A549 (cell line): ENCODE results near the gene USO1. TPM values are rescaled to one million over a fixed set of nuclear protein-coding genes. Genes with fewer than 3 reads are reported as not detected.

Source experiments
- ATAC-seq, 2 experiments: fragments of 200-7000 bp in 1 of 2; fragments of >200 bp in 1 of 2; cut with Nextera tagmentation in 1 of 2; cut with Tn5 transposase in 1 of 2; 3 replicates each; pipeline versions ENCODE4 v1.8.0 to v1.9.1; 2018 to 2020; ENCODE audit warnings: mild to moderate bottlenecking in 1 of 2, moderate library complexity in 1 of 2
- CTCF ChIA-PET: fragments of 300-600 bp; sonication (Branson Sonifier 250); formaldehyde crosslinking; extraction: SDS; loops from one replicate; lab custom pipeline; 2021; ENCODE audit warnings: antibody characterized with exemption, inconsistent platforms; lab: Yijun Ruan, JAX
- POLR2A ChIA-PET: fragments of 350-600 bp; formaldehyde crosslinking; extraction: SDS; loops from one replicate; lab custom pipeline; 2021; ENCODE audit warnings: antibody characterized with exemption, inconsistent platforms; lab: Yijun Ruan, JAX
- DNase-seq, 2 experiments: peaks; one replicate each; pipeline versions ENCODE4 v3.0.0 to v3.0.0-alpha.2; 2011 to 2016; ENCODE audit warnings: low read depth in 1 of 2, low spot score in 1 of 2
- FAIRE-seq: peaks from 2 replicates; lab custom pipeline; 2011; peaks lifted over from hg19 to GRCh38; lab: Jason Lieb, UNC
- H3K27ac ChIP-seq, 2 experiments: fragments of >200 bp; sonication (Bioruptor Twin); formaldehyde crosslinking; 3 replicates each; pipeline ENCODE4 v1.5.1; 2016 to 2017
- H3K4me1 ChIP-seq: fragments of >200 bp; sonication (Bioruptor Twin); formaldehyde crosslinking; 3 replicates; pipeline ENCODE4 v1.6.1; 2016
- H3K4me2 ChIP-seq: fragments of >200 bp; sonication (Bioruptor Twin); formaldehyde crosslinking; 3 replicates; pipeline ENCODE4 v1.6.1; 2016
- H3K4me3 ChIP-seq: fragments of >200 bp; sonication (Bioruptor Twin); formaldehyde crosslinking; 3 replicates; pipeline ENCODE4 v1.5.1; 2016
- H3K9me3 ChIP-seq: fragments of >200 bp; sonication (Bioruptor Twin); formaldehyde crosslinking; 3 replicates; pipeline ENCODE4 v1.6.1; 2016
- BCL3 ChIP-seq: fragments of >200 bp; sonication (Bioruptor Twin); formaldehyde crosslinking; IDR thresholded peaks from 3 replicates; pipeline ENCODE4 v1.6.1; 2016
- CBX2 ChIP-seq: fragments of 200-600 bp; sonication (generic); IDR thresholded peaks from 2 replicates; pipeline ENCODE4 v1.6.1; 2016; ENCODE audit warnings: low read depth, mild to moderate bottlenecking, borderline replicate concordance
- FOSB ChIP-seq: fragments of 250-450 bp; sonication (Bioruptor Pico); IDR thresholded peaks from 2 replicates; pipeline ENCODE4 v1.5.0; 2020; ENCODE audit warnings: mild to moderate bottlenecking, moderate library complexity
- FOSL2 ChIP-seq, 2 experiments: fragments of 450-650 bp in 1 of 2; fragments of >200 bp in 1 of 2; sonication (Bioruptor Twin) in 1 of 2; formaldehyde crosslinking; IDR thresholded peaks; 2 replicates each; pipeline versions ENCODE4 v1.5.0 to v1.6.1; 2016 to 2020; ENCODE audit warnings: mild to moderate bottlenecking in 1 of 2, moderate library complexity in 1 of 2
- FOXS1 ChIP-seq: fragments of 250-450 bp; sonication (Bioruptor Pico); IDR thresholded peaks from 2 replicates; pipeline ENCODE4 v1.5.0; 2020; ENCODE audit warnings: mild to moderate bottlenecking, moderate library complexity
- GATA3 ChIP-seq: IDR thresholded peaks from 2 replicates; pipeline ENCODE4 v1.6.1; 2012; ENCODE audit warnings: borderline replicate concordance
- HDAC2 ChIP-seq: fragments of 200-600 bp; sonication (generic); IDR thresholded peaks from 2 replicates; pipeline ENCODE4 v1.6.1; 2016
- HEYL ChIP-seq: fragments of 250-450 bp; sonication (Bioruptor Pico); IDR thresholded peaks from 2 replicates; pipeline ENCODE4 v1.8.0; 2021; ENCODE audit warnings: mild to moderate bottlenecking, moderate library complexity
- HOXA7 ChIP-seq: fragments of 250-450 bp; sonication (Bioruptor Pico); IDR thresholded peaks from 2 replicates; pipeline ENCODE4 v1.5.0; 2020; ENCODE audit warnings: mild to moderate bottlenecking, moderate library complexity
- HOXB5 ChIP-seq: fragments of 250-450 bp; sonication (Bioruptor Pico); IDR thresholded peaks from 2 replicates; pipeline ENCODE4 v1.5.0; 2020; ENCODE audit warnings: mild to moderate bottlenecking, moderate library complexity
- KDM1A ChIP-seq: fragments of 200-600 bp; sonication (generic); IDR thresholded peaks from 2 replicates; pipeline ENCODE4 v1.6.1; 2016; ENCODE audit warnings: low read depth, mild to moderate bottlenecking
- MAZ ChIP-seq: fragments of 150-350 bp; IDR thresholded peaks from 2 replicates; pipeline ENCODE4 v1.6.1; 2014; ENCODE audit warnings: antibody characterized with exemption, low read depth, low read length, borderline replicate concordance
- NR3C1 ChIP-seq: fragments of >200 bp; sonication (Bioruptor Twin); formaldehyde crosslinking; IDR thresholded peaks from 3 replicates; pipeline ENCODE4 v1.6.1; 2017
- POLR2A ChIP-seq: IDR thresholded peaks from 2 replicates; pipeline ENCODE4 v1.6.1; 2012; ENCODE audit warnings: mild to moderate bottlenecking, low read length
- RAD21 ChIP-seq, 2 experiments: fragments of >200 bp in 1 of 2; sonication (Bioruptor Twin) in 1 of 2; formaldehyde crosslinking in 1 of 2; IDR thresholded peaks in 1 of 2; conservative IDR thresholded peaks in 1 of 2; 2 replicates in 1 of 2; 3 replicates in 1 of 2; pipeline ENCODE4 v1.6.1; 2012 to 2018; ENCODE audit warnings: inconsistent platforms in 1 of 2
- RARB ChIP-seq: fragments of 250-450 bp; sonication (Bioruptor Pico); IDR thresholded peaks from 2 replicates; pipeline ENCODE4 v1.8.0; 2021; ENCODE audit warnings: mild to moderate bottlenecking, moderate library complexity
- RCOR1 ChIP-seq: fragments of 150-350 bp; IDR thresholded peaks from 2 replicates; pipeline ENCODE4 v1.6.1; 2014; ENCODE audit warnings: antibody characterized with exemption, low read length, low read depth
- RNF2 ChIP-seq: fragments of 200-600 bp; sonication (generic); IDR thresholded peaks from 2 replicates; pipeline ENCODE4 v1.6.1; 2016; ENCODE audit warnings: low read depth, mild to moderate bottlenecking, antibody characterized with exemption, moderate library complexity, borderline replicate concordance
- SMC3 ChIP-seq: fragments of >200 bp; sonication (Bioruptor Twin); formaldehyde crosslinking; IDR thresholded peaks from 3 replicates; pipeline ENCODE4 v1.6.1; 2018; ENCODE audit warnings: inconsistent platforms
- SREBF2 ChIP-seq: fragments of 450-650 bp; IDR thresholded peaks from 2 replicates; pipeline ENCODE4 v1.6.1; 2014; ENCODE audit warnings: mild to moderate bottlenecking, moderate library complexity
- TP53 ChIP-seq: fragments of 250-450 bp; sonication (Bioruptor Pico); IDR thresholded peaks from 2 replicates; pipeline ENCODE4 v1.5.0; 2021; ENCODE audit warnings: mild to moderate bottlenecking, moderate library complexity
- ZSCAN20 ChIP-seq: fragments of 250-450 bp; sonication (Bioruptor Pico); IDR thresholded peaks from 2 replicates; pipeline ENCODE4 v1.8.0; 2022; ENCODE audit warnings: mild to moderate bottlenecking, moderate library complexity
- WGBS: methylation state at CpG from one replicate; pipeline ENCODE4 v1.1.6; 2017; ENCODE audit errors: missing lambda C conversion rate; 5-methylcytosine and 5-hydroxymethylcytosine counted together
- polyA plus RNA-seq, 4 experiments: library from polyadenylated mRNA; depleted of rRNA in 3 of 4; stranded (reverse); fragments of >200 nt; fragmentation: RNase III in 1 of 4; extraction: RNeasy Plus Mini Kit Qiagen cat#74134 plus additional on column Dnase treatment in 1 of 4; gene quantifications; 2 replicates in 3 of 4; 3 replicates in 1 of 4; pipeline ENCODE4 v1.2.3, GENCODE V29; 2011 to 2017
- TF ChIP-seq, protein P1 (sequence below): fragments of 250-450 bp; sonication (Bioruptor Pico); IDR thresholded peaks from 2 replicates; pipeline ENCODE4 v1.5.0; 2021; ENCODE audit warnings: mild to moderate bottlenecking, moderate library complexity, borderline replicate concordance
- TF ChIP-seq, protein P2 (sequence below): fragments of >200 bp; sonication (Bioruptor Twin); formaldehyde crosslinking; IDR thresholded peaks from 3 replicates; pipeline ENCODE4 v1.5.1; 2016
- TF ChIP-seq, protein P3 (sequence below): IDR thresholded peaks from 2 replicates; pipeline ENCODE4 v1.6.1; 2012
- TF ChIP-seq, protein P4 (sequence below): fragments of >200 bp; sonication (Bioruptor Twin); formaldehyde crosslinking; IDR thresholded peaks from 2 replicates; pipeline ENCODE4 v1.6.1; 2016

Gene USO1
- polyA plus RNA-seq, 2 of the 4 experiments (the other 2 are of a cell fraction): 54.7 to 97.6 TPM

GRCh38 chr4:75683482-75684155 is 40.8 kb upstream of the USO1 start:
- POLR2A ChIA-PET: no interaction called here
- TF ChIP-seq GATA3 (no peak), BCL3 (no peak), HOXB5 (CRISPR knock-in tag) (no peak), POLR2A (no peak), CBX2 (no peak), SMC3 (no peak), RAD21 (conservative IDR thresholded peaks at IDR 0.05 in 1 of 2, IDR thresholded peaks at IDR 0.05 in 1 of 2) (no peak), HEYL (no peak), FOSB (CRISPR knock-in tag) (no peak), MAZ (no peak), FOXS1 (CRISPR knock-in tag) (no peak), TP53 (CRISPR knock-in tag) (no peak), RARB (CRISPR knock-in tag) (no peak)
- TF ChIP-seq, protein P1, sequence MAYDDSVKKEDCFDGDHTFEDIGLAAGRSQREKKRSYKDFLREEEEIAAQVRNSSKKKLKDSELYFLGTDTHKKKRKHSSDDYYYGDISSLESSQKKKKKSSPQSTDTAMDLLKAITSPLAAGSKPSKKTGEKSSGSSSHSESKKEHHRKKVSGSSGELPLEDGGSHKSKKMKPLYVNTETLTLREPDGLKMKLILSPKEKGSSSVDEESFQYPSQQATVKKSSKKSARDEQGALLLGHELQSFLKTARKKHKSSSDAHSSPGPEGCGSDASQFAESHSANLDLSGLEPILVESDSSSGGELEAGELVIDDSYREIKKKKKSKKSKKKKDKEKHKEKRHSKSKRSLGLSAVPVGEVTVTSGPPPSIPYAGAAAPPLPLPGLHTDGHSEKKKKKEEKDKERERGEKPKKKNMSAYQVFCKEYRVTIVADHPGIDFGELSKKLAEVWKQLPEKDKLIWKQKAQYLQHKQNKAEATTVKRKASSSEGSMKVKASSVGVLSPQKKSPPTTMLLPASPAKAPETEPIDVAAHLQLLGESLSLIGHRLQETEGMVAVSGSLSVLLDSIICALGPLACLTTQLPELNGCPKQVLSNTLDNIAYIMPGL: no peak
- TF ChIP-seq, all 56 proteins: peak for 0

DNA sequence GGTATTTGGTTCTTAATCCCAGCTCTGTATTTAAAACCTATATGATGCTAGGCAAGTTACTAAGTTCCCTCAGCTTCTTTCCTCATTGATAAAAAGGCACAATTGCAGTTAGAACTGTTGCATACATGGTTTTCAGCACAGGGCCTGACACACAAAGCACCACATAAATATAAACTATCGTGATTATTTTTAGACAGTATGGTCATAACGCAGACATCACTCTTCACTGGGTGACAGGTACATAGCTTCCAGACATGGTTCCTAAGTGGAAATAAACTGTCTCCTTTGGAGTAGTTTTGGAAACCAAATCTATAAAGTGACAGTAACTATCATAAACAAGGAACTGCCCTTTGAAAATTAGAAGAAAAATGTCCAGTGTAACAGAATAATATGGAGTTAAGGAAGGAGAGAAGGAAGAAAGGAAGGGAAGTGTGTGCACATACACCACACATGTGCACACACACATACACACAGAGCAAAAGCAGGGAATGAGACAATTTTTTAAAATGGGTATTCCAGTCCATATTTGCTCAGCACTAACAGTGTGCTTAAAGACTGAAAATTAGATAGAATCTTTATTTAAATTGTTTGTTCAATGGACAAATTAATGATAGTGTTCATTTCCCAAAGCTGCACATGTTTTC is 38.7 kb upstream of the USO1 start:
- POLR2A ChIA-PET: no interaction called here
- no peak for TF ChIP-seq FOSL2 (IDR thresholded peaks at IDR 0.05)
- no peak for TF ChIP-seq FOSL2 (CRISPR knock-in tag; IDR thresholded peaks at IDR 0.05)
- TF ChIP-seq SREBF2: no peak
- no peak for TF ChIP-seq RCOR1
- TF ChIP-seq, protein P2, sequence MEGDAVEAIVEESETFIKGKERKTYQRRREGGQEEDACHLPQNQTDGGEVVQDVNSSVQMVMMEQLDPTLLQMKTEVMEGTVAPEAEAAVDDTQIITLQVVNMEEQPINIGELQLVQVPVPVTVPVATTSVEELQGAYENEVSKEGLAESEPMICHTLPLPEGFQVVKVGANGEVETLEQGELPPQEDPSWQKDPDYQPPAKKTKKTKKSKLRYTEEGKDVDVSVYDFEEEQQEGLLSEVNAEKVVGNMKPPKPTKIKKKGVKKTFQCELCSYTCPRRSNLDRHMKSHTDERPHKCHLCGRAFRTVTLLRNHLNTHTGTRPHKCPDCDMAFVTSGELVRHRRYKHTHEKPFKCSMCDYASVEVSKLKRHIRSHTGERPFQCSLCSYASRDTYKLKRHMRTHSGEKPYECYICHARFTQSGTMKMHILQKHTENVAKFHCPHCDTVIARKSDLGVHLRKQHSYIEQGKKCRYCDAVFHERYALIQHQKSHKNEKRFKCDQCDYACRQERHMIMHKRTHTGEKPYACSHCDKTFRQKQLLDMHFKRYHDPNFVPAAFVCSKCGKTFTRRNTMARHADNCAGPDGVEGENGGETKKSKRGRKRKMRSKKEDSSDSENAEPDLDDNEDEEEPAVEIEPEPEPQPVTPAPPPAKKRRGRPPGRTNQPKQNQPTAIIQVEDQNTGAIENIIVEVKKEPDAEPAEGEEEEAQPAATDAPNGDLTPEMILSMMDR: no peak
- TF ChIP-seq RARB (CRISPR knock-in tag): no peak
- no peak for TF ChIP-seq RAD21 (conservative IDR thresholded peaks at IDR 0.05 in 1 of 2, IDR thresholded peaks at IDR 0.05 in 1 of 2)
- TF ChIP-seq NR3C1: no peak
- no peak for TF ChIP-seq RNF2
- no peak for TF ChIP-seq SMC3
- TF ChIP-seq, protein P3, sequence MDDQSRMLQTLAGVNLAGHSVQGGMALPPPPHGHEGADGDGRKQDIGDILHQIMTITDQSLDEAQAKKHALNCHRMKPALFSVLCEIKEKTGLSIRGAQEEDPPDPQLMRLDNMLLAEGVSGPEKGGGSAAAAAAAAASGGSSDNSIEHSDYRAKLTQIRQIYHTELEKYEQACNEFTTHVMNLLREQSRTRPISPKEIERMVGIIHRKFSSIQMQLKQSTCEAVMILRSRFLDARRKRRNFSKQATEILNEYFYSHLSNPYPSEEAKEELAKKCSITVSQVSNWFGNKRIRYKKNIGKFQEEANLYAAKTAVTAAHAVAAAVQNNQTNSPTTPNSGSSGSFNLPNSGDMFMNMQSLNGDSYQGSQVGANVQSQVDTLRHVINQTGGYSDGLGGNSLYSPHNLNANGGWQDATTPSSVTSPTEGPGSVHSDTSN: no peak
- no peak for TF ChIP-seq FOSB (CRISPR knock-in tag)
- no peak for TF ChIP-seq ZSCAN20 (CRISPR knock-in tag)
- TF ChIP-seq, protein P4, sequence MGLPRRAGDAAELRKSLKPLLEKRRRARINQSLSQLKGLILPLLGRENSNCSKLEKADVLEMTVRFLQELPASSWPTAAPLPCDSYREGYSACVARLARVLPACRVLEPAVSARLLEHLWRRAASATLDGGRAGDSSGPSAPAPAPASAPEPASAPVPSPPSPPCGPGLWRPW: no peak
- no peak for TF ChIP-seq POLR2A
- TF ChIP-seq KDM1A: no peak
- TF ChIP-seq HDAC2: no peak
- TF ChIP-seq HOXA7: no peak
- H3K4me2 ChIP-seq: no peak overlapping the region
- no peaks in the 10 kb centered on the region for H3K9me3 ChIP-seq
- FAIRE-seq (no peak), DNase-seq (no peak), ATAC-seq (no peak)
- H3K27ac ChIP-seq: no peak overlapping the region
- no peak overlapping the region for H3K4me3 ChIP-seq
- H3K4me1 ChIP-seq: no peaks in the 10 kb centered on the region
- 92% methylated on average over 2 of the region's 2 CpGs for WGBS
- CTCF ChIA-PET: interaction anchor here (2.2 kb wide), 1 partner anchor 38 kb away, joined by 8 read pairs; the partner anchor contains the start of gene USO1

More at GRCh38 chr4:75683482-75684155, 40.8 kb upstream of the USO1 start:
- CTCF ChIA-PET: interaction anchor here (1.3 to 2.7 kb wide), 3 partner anchors 17 to 40 kb away, joined by 3 to 12 read pairs (median 4); partner anchors contain the start of gene USO1
- ATAC-seq (no peak), FAIRE-seq (no peak), DNase-seq (no peak)
- Histone ChIP-seq H3K4me1 (no peaks in the 10 kb centered on the region), H3K9me3 (no peaks in the 10 kb centered on the region), H3K27ac (no peak overlapping the region), H3K4me2 (no peak overlapping the region), H3K4me3 (no peak overlapping the region)
- 93% methylated on average over 6 of the region's 6 CpGs for WGBS
